NCI-H1417 (cell line): ENCODE data around the gene ERGIC1.

Source experiments
- DNase-seq, 3 experiments: peaks; one replicate each; lab custom pipeline; 2025; lab: John Stamatoyannopoulos, UW

ERGIC1 gene

DNA sequence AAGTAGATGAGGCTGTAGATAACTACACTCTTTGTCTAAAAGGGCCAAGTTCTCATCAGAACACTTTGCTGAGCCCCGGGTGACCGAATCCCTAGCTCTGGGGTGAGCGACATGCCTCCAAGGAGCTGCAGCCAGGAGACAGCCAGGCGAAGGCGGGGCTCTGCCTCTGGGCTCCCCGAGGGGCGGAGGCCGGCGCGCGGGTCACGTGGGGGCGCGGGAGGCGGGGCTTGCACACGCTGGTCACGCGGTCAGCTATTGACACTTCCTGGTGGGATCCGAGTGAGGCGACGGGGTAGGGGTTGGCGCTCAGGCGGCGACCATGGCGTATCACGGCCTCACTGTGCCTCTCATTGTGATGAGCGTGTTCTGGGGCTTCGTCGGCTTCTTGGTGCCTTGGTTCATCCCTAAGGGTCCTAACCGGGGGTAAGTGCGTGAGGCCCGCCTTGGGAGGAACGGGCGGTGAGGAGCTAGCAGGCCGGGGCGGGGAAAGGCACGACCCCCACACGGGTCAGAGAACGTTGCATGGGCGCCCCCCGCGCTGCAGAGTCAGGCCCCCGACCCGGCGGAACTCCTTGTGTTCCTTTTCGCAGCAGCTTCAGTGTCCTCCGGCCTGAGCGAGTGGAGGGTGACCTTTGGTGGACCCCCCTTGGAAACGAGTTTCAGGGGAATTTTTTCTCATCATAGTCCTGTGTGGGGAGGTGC, 149.6 kb downstream of the ERGIC1 start, which contains the start of gene ATP6V0E1:
TSS of gene ATP6V0E1 (plus strand) at position 230 of the 702 bp plus-strand sequence. CDS start at position 320, 90 bp downstream.
- DNase-seq, result peak; percentile 84 to 91 (median 90)

DNA sequence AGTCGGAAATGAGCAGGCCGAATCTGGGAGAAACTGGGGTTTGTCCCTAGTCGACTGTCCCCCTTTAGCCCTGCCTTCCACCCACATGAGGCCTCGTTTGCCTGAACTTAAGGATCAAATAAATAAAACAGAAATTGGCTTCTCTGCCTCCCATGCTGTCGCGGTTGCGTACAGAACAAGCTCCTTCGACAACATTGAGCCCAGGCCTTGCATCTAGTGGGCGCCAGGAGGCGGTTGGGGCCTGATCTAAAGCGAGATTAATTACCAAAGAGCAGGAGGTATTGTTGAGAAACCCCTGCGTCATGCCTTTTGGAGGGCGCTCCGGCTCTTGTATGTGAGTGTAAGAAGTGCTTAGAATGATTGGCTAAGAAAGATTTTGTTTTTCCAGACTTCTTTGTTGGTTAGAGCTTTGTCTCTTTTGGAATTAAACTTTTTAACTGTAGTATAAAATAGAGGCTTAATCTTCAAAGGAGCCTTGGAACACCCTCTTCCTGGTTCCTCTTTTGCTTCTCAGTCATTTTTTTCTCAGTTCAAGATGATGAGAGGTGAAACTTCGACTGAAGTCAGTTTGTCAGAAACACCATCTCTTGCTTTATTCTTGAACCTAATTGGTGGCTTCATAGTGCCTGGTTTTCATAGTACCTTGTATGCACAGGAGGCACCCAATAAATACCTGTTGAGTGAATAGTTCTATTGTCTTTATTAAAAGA, 150.3 kb downstream of the ERGIC1 start:
- peak in 2 of 3 experiments; percentile 45 to 77 for DNase-seq

DNA sequence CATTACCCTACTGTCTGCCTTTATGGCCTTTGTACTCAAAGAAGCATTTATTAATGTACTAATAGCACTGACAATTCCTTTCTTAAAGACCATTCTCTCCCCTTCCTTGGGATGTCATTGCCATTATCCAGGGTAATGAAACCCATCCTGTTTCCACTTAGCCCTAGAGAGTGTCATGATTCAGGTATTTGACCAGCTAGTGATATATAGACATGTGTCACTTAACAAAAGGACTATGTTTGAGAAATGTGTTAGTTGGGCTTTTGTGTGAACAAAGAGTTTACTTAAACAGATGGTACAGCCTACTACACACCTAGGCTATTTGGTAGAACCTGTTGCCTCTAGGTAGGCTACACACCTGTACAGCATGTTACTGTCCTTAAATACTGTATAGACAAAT, 151.5 kb downstream of the ERGIC1 start:
- DNase-seq, result peak in 2 of 3 experiments; percentile 0 to 24

DNA sequence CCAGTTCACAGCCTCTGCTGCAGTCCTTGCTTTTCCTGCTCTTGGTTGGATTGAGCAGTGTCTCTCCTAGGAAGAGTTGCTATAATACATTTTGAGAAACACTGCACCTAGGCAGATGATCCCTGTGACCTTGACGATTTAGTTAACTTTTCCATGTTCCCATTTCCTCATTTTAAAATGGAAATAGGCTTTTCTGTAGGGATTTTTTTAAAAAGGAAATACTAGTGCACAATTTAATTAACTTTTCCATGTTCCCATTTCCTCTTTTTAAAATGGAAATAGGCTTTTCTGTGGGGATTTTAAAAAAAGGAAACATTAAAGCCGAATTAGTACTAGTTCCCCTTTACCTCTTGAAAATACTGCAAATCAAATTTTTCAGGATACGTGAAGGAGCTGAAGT, 154.2 kb downstream of the ERGIC1 start:
- DNase-seq, result no peak

DNA sequence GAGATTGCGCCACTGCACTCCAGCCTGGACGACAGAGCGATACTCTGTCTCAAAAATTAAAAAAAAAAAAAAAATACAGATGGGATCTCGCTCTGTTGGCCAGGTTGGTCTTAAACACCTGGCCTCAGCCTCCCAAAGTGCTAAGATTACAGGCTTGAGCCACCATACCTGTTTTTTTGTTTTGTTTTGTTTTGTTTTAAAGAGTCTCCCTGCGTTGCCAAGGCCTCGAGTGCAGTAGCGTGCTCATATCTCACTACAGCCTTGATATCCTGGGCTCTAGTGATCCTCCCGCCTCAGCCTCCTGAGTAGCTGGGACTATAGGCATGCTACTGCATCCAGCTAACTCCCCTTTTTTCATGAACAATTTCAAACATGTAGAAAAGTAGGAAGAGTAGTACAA, 156.7 kb downstream of the ERGIC1 start:
- DNase-seq, result no peak

DNA sequence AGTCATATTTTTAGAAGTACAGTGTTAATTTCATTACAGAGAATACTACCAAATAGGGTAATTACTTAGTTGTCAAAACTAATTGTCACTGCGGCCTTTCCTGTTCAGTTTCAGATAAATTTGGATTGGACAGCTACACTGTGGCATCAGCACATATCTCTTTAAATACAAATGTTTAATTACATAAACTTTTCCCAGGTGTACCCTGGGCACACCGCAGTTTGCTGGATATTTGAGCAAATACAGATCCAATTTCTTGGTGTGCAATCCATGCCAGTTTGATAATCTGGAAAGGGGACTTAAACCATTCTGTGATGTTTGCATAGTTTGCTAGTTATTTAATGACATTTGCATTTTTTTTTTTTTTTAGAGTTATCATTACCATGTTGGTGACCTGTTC, 160.4 kb downstream of the ERGIC1 start:
- DNase-seq, result no peak

DNA sequence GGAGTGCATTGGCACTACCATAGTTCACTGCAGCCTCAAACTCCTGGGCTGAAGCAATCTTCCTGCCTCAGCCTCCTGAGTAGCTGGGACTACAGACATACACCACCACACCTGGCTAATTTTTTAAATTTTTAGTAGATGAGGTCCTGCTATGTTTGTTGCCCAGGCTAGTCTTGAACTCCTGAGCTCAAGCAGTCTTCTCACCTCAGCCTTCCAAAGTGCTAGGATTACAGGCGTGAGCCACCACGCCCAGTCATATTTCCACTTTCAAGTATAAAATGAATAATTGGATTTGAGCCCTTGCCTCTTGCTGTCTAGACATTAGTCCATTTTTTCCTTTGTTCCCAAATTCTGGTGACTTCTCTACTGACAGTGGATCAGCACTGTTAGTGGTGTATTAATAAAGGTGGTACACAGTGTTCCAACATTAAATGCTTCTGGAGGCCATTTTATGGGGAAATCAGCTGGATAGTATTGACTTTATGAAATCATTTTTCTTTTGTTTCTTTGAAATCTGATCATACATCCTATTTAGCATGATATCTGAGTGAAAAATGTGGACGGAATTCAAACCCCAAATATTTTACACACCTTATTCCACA, 165.4 kb downstream of the ERGIC1 start:
- no peak for DNase-seq

DNA sequence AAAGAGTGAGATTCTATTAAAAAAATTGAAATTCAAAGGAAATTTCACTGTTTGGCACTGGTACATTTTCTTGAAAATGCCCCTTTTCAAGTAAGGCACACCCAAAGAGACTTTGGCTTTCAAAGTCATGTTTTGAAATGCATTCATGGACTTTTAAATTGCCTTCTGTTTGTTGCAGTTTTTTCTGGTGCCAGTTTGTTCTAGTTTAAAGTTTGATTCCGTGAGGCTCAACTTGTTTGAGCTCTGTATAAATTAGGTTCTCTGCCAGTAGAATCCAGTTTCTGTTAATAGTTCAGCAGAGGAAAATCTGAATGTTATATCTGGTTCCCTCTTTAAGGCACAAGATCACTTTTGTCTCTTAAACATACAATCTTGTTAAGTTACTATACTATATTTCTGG, 165.9 kb downstream of the ERGIC1 start:
- DNase-seq, result no peak

DNA sequence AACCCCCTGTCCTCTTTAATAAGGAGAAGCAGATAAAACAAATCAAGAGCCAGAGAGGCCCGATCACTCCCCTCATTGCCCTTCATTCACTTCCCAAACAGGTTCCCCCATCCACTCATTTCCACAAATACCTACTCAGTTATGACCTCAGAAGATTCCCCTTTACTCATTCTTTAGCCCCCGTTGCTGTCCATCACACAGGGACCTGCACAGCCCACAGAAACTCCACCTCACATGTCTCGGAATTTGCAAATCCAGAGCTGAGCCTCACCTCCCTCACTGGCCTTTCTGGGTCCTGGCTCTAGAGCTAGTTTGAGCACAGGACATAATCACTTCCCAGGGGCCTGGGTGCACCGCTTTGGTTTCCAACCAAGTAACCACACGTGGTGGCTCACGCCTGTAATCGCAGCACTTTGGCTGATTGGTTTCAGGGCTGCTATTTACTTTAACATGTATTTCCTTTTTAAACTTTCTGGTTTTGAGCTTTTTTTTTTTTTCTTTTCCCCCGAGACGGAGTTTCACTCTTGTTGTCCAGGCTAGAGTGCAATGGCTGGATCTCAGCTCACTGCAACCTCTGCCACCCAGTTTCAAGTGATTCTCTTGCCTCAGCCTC, 167.3 kb downstream of the ERGIC1 start:
- DNase-seq, result no peak
